ENCODE data around the gene JMJD1C. TPM values are rescaled to one million over a fixed set of nuclear protein-coding genes. Genes with fewer than 3 reads are reported as not detected.

Gene JMJD1C
- polyA plus RNA-seq, 2 of the 4 experiments (the other 2 are of a cell fraction): 15.9 to 47.2 TPM

DNA sequence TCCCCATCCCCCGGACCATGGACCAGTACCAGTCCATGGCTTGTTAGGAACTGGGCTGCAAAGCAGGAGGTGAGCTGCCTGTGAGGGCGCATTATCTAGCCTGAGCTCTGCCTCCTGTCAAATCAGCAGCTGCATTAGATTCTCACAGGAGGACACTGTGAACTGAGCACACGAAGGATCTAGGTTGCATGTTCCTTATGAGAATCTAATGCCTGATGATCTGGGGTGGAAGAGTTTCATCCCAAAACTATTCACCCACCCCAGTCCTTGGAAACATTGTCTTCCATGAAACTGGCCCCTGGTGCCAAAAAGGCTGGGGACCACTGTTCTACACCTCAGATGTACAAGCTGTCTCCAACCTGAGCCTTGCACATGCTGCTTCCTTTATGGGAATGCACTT, 24.1 kb upstream of the JMJD1C start:
- no peak for ATAC-seq
- Histone ChIP-seq H3K4me3 (no peak overlapping the region), H3K4me2 (no peak overlapping the region), H3K4me1 (peaks cover 25% of the 10 kb centered on the region; the same call in 2 of the 3 replicates), H3K9me3 (peaks cover 14% of the 10 kb centered on the region; the same call in 2 of the 3 replicates), H3K27ac (no peak overlapping the region)
- no peak for DNase-seq (ENCODE audit: low read depth in 1 of 2, low spot score in 1 of 2)
- 89% methylated on average over 3 of the region's 3 CpGs for WGBS (ENCODE audit: missing lambda C conversion rate)
- FAIRE-seq: no peak
- ChIA-PET POLR2A (no interaction called here), CTCF (interaction anchor here (1.1 kb wide), 1 partner anchor 10 kb away, joined by 3 read pairs; no protein-coding TSS in a partner anchor)
- TF ChIP-seq ZSCAN20 (CRISPR knock-in tag; IDR thresholded peaks at IDR 0.05) (no peak), POLR2A (IDR thresholded peaks at IDR 0.05; ENCODE audit: low read length) (no peak), EHMT2 (IDR thresholded peaks at IDR 0.05; ENCODE audit: low read depth) (no peak), ZFP36 (IDR thresholded peaks at IDR 0.05; ENCODE audit: borderline replicate concordance, partially characterized antibody) (no peak), JUNB (IDR thresholded peaks at IDR 0.05) (no peak), RCOR1 (IDR thresholded peaks at IDR 0.05; ENCODE audit: low read depth, low read length) (no peak), POLR2AphosphoS2 (conservative IDR thresholded peaks at IDR 0.05; ENCODE audit: low read length) (no peak)
- TF ChIP-seq, protein P1, sequence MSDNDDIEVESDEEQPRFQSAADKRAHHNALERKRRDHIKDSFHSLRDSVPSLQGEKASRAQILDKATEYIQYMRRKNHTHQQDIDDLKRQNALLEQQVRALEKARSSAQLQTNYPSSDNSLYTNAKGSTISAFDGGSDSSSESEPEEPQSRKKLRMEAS (IDR thresholded peaks at IDR 0.05): no peak

DNA sequence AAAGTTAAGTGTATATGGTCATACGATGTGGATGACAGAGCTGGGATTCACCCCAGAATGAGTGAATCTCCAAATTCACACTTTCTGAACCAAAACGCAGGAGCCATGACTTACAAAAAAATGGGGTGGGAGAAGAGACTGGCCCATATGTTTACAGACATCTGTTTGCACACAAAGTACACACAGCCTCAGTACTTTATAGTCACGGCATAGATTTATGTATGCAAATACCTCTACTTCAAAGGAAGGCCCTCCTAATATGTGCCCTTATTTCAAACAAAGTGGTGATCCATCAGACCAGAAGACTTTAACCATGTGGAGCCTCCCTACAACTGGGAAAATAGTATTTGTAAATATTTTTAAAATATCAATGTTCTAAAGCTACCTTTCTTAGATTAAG, 22.2 kb upstream of the JMJD1C start:
- 78% methylated on average over 3 of the region's 3 CpGs for WGBS (ENCODE audit: missing lambda C conversion rate)
- ChIA-PET CTCF (no interaction called here), POLR2A (no interaction called here)
- H3K4me2 ChIP-seq: no peak overlapping the region
- ATAC-seq (no peak), FAIRE-seq (no peak), DNase-seq (ENCODE audit: low read depth in 1 of 2, low spot score in 1 of 2) (no peak)
- TF ChIP-seq MAZ (IDR thresholded peaks at IDR 0.05; ENCODE audit: borderline replicate concordance, low read depth, low read length) (no peak), ZC3H11A (IDR thresholded peaks at IDR 0.05) (no peak), EHMT2 (IDR thresholded peaks at IDR 0.05; ENCODE audit: low read depth) (no peak), RFX5 (IDR thresholded peaks at IDR 0.05) (no peak), FOXS1 (CRISPR knock-in tag; IDR thresholded peaks at IDR 0.05) (no peak), BHLHE40 (IDR thresholded peaks at IDR 0.05; ENCODE audit: low read depth, low read length) (no peak), JUNB (IDR thresholded peaks at IDR 0.05) (no peak), GATA3 (IDR thresholded peaks at IDR 0.05; ENCODE audit: borderline replicate concordance) (no peak), MYC (IDR thresholded peaks at IDR 0.05; ENCODE audit: borderline replicate concordance, low read length) (no peak), EHF (CRISPR knock-in tag; IDR thresholded peaks at IDR 0.05) (no peak), HOXB13 (CRISPR knock-in tag; IDR thresholded peaks at IDR 0.05; ENCODE audit: low read depth) (no peak), EP300 (IDR thresholded peaks at IDR 0.05) (no peak), ESRRA (IDR thresholded peaks at IDR 0.05; ENCODE audit: borderline replicate concordance, low read length) (no peak), NR3C1 (IDR thresholded peaks at IDR 0.05) (no peak)
- TF ChIP-seq, protein P2, sequence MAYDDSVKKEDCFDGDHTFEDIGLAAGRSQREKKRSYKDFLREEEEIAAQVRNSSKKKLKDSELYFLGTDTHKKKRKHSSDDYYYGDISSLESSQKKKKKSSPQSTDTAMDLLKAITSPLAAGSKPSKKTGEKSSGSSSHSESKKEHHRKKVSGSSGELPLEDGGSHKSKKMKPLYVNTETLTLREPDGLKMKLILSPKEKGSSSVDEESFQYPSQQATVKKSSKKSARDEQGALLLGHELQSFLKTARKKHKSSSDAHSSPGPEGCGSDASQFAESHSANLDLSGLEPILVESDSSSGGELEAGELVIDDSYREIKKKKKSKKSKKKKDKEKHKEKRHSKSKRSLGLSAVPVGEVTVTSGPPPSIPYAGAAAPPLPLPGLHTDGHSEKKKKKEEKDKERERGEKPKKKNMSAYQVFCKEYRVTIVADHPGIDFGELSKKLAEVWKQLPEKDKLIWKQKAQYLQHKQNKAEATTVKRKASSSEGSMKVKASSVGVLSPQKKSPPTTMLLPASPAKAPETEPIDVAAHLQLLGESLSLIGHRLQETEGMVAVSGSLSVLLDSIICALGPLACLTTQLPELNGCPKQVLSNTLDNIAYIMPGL (CRISPR knock-in tag; IDR thresholded peaks at IDR 0.05; ENCODE audit: borderline replicate concordance): no peak
- TF ChIP-seq, protein P3, sequence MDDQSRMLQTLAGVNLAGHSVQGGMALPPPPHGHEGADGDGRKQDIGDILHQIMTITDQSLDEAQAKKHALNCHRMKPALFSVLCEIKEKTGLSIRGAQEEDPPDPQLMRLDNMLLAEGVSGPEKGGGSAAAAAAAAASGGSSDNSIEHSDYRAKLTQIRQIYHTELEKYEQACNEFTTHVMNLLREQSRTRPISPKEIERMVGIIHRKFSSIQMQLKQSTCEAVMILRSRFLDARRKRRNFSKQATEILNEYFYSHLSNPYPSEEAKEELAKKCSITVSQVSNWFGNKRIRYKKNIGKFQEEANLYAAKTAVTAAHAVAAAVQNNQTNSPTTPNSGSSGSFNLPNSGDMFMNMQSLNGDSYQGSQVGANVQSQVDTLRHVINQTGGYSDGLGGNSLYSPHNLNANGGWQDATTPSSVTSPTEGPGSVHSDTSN (IDR thresholded peaks at IDR 0.05): no peak
- TF ChIP-seq, protein P4, sequence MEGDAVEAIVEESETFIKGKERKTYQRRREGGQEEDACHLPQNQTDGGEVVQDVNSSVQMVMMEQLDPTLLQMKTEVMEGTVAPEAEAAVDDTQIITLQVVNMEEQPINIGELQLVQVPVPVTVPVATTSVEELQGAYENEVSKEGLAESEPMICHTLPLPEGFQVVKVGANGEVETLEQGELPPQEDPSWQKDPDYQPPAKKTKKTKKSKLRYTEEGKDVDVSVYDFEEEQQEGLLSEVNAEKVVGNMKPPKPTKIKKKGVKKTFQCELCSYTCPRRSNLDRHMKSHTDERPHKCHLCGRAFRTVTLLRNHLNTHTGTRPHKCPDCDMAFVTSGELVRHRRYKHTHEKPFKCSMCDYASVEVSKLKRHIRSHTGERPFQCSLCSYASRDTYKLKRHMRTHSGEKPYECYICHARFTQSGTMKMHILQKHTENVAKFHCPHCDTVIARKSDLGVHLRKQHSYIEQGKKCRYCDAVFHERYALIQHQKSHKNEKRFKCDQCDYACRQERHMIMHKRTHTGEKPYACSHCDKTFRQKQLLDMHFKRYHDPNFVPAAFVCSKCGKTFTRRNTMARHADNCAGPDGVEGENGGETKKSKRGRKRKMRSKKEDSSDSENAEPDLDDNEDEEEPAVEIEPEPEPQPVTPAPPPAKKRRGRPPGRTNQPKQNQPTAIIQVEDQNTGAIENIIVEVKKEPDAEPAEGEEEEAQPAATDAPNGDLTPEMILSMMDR (IDR thresholded peaks at IDR 0.05): no peak
- peaks cover 22% of the 10 kb centered on the region; the same call in 2 of the 3 replicates for H3K4me1 ChIP-seq
- H3K9me3 ChIP-seq: peaks cover 14% of the 10 kb centered on the region; the same call in 2 of the 3 replicates
- H3K4me3 ChIP-seq: no peak overlapping the region
- H3K27ac ChIP-seq: no peak overlapping the region
